GM19023 (cell line): ENCODE data around the gene AGTRAP.

Experiments used
- ATAC-seq: cut with Tn5 transposase; IDR thresholded peaks from one replicate; pipeline ENCODE4 v1.9.1; 2021; ENCODE audit warnings: mild to moderate bottlenecking, moderate library complexity; ENCODE audit not compliant: unreplicated experiment

AGTRAP gene

GRCh38 chr1:11705596-11705995, 30.3 kb upstream of the AGTRAP start:
- ATAC-seq: no peak

GRCh38 chr1:11706292-11706691, 29.6 kb upstream of the AGTRAP start:
- no peak for ATAC-seq

GRCh38 chr1:11707621-11708276, 28.2 kb upstream of the AGTRAP start:
- no peak for ATAC-seq

- ATAC-seq: no peak
Observed at GRCh38 chr1:11708554-11709350, 27.2 kb upstream of the AGTRAP start.

- ATAC-seq: no peak
Observed at GRCh38 chr1:11711490-11711889, 24.4 kb upstream of the AGTRAP start.

- no peak for ATAC-seq
Observed at GRCh38 chr1:11712285-11712684, 23.7 kb upstream of the AGTRAP start.

GRCh38 chr1:11713095-11713494, 22.8 kb upstream of the AGTRAP start:
- ATAC-seq: no peak

- ATAC-seq: no peak
Observed at GRCh38 chr1:11714831-11715575, 20.9 kb upstream of the AGTRAP start.

- ATAC-seq: no peak
Observed at GRCh38 chr1:11719313-11720032, 16.5 kb upstream of the AGTRAP start.

GRCh38 chr1:11720033-11720376, 15.9 kb upstream of the AGTRAP start:
- no peak for ATAC-seq

- ATAC-seq: no peak
Observed at GRCh38 chr1:11720525-11720924, 15.4 kb upstream of the AGTRAP start.

GRCh38 chr1:11721311-11721710, 14.6 kb upstream of the AGTRAP start:
- ATAC-seq: no peak

GRCh38 chr1:11722538-11722937, 13.4 kb upstream of the AGTRAP start:
- no peak for ATAC-seq

GRCh38 chr1:11725616-11726015, 10.3 kb upstream of the AGTRAP start:
- ATAC-seq: no peak

GRCh38 chr1:11727119-11727518, 8.8 kb upstream of the AGTRAP start:
- ATAC-seq: no peak

- no peak for ATAC-seq
Observed at GRCh38 chr1:11728126-11728806, 7.7 kb upstream of the AGTRAP start.

- ATAC-seq: no peak
Observed at GRCh38 chr1:11729155-11729497, 6.8 kb upstream of the AGTRAP start.

- ATAC-seq: no peak
Observed at GRCh38 chr1:11729498-11730428, 6.2 kb upstream of the AGTRAP start.

- ATAC-seq: no peak
Observed at GRCh38 chr1:11730429-11730891, 5.5 kb upstream of the AGTRAP start.
